Stimulated activated CD4-positive, alpha-beta T cell treated with anti-CD3 and anti-CD28 coated beads, Interleukin-4, amount 100 ng/mL, for 24 hours (primary cell): ENCODE results near the gene SYNDIG1.

Experiments used
- DNase-seq: peaks from one replicate; pipeline ENCODE4 v3.0.0-alpha.2; 2020

The SYNDIG1 gene

GRCh38 chr20:24643731-24644626 lies 174.6 kb downstream of the SYNDIG1 start:
- no peak for DNase-seq

GRCh38 chr20:24646321-24646720 lies 176.9 kb downstream of the SYNDIG1 start:
- no peak for DNase-seq

- DNase-seq, result no peak
Observed at GRCh38 chr20:24647713-24648112, 178.3 kb downstream of the SYNDIG1 start.

GRCh38 chr20:24648481-24648880 lies 179.1 kb downstream of the SYNDIG1 start:
- no peak for DNase-seq

GRCh38 chr20:24648919-24649318 lies 179.5 kb downstream of the SYNDIG1 start:
- DNase-seq, result no peak

GRCh38 chr20:24649787-24650490 lies 180.5 kb downstream of the SYNDIG1 start:
- no peak for DNase-seq

GRCh38 chr20:24651171-24651975 lies 181.9 kb downstream of the SYNDIG1 start:
- no peak for DNase-seq

- DNase-seq, result no peak
Observed at GRCh38 chr20:24651976-24652345, 182.5 kb downstream of the SYNDIG1 start.

- DNase-seq, result no peak
Observed at GRCh38 chr20:24653306-24653705, 183.9 kb downstream of the SYNDIG1 start.

GRCh38 chr20:24654425-24654824 lies 185.0 kb downstream of the SYNDIG1 start:
- DNase-seq, result no peak

- no peak for DNase-seq
Observed at GRCh38 chr20:24656391-24656790, 187.0 kb downstream of the SYNDIG1 start.

GRCh38 chr20:24657196-24657595 lies 187.8 kb downstream of the SYNDIG1 start:
- no peak for DNase-seq

- DNase-seq, result no peak
Observed at GRCh38 chr20:24657878-24658620, 188.6 kb downstream of the SYNDIG1 start.

GRCh38 chr20:24658920-24659660 lies 189.7 kb downstream of the SYNDIG1 start:
- DNase-seq, result no peak

- no peak for DNase-seq
Observed at GRCh38 chr20:24659835-24660234, 190.4 kb downstream of the SYNDIG1 start.

- no peak for DNase-seq
Observed at GRCh38 chr20:24660651-24661050, 191.2 kb downstream of the SYNDIG1 start.

- DNase-seq, result no peak
Observed at GRCh38 chr20:24661255-24661654, 191.8 kb downstream of the SYNDIG1 start.

GRCh38 chr20:24662322-24662721 lies 192.9 kb downstream of the SYNDIG1 start:
- DNase-seq, result no peak

- DNase-seq, result no peak
Observed at GRCh38 chr20:24662752-24663365, 193.4 kb downstream of the SYNDIG1 start.

- no peak for DNase-seq
Observed at GRCh38 chr20:24663496-24663895, 194.1 kb downstream of the SYNDIG1 start.

GRCh38 chr20:24664266-24664986 lies 195.0 kb downstream of the SYNDIG1 start:
- no peak for DNase-seq
